HL-60 (cell line): ENCODE results near the gene CDPF1.

Experiments used
- DNase-seq, 2 experiments: peaks; one replicate each; pipeline ENCODE4 v3.0.0-alpha.2; 2010 to 2020; ENCODE audit warnings: low read depth in 1 of 2, low spot score in 1 of 2
- H3K27ac ChIP-seq: fragments of 250-450 bp; sonication (Bioruptor Pico); replicated peaks from 2 replicates; pipeline ENCODE4 v1.5.1; 2020; ENCODE audit warnings: mild to moderate bottlenecking, moderate library complexity
- H3K27me3 ChIP-seq: fragments of 250-450 bp; sonication (Bioruptor Pico); 2 replicates; pipeline ENCODE4 v1.5.1; 2021; ENCODE audit warnings: mild to moderate bottlenecking, moderate library complexity; ENCODE audit not compliant: insufficient read depth, poor library complexity, severe bottlenecking
- H3K4me3 ChIP-seq: replicated peaks from 2 replicates; pipeline ENCODE4 v1.5.1; 2011; ENCODE audit warnings: mild to moderate bottlenecking, control low read depth, low read length; ENCODE audit not compliant: insufficient read depth
- GABPA ChIP-seq: IDR thresholded peaks from 2 replicates; pipeline ENCODE4 v1.6.1; 2012; ENCODE audit warnings: low read depth
- POLR2AphosphoS5 ChIP-seq: IDR thresholded peaks from 2 replicates; pipeline ENCODE4 v1.6.1; 2012; ENCODE audit warnings: low read depth
- SPI1 ChIP-seq: IDR thresholded peaks from 2 replicates; pipeline ENCODE4 v1.6.1; 2012; ENCODE audit warnings: low read depth, mild to moderate bottlenecking, borderline replicate concordance
- TF ChIP-seq, protein P1 (sequence below): IDR thresholded peaks from 2 replicates; pipeline ENCODE4 v1.6.1; 2012; ENCODE audit warnings: low read depth; ENCODE audit not compliant: insufficient replicate concordance
- TF ChIP-seq, protein P2 (sequence below): IDR thresholded peaks from one replicate; pipeline ENCODE4 v1.5.1; 2011; ENCODE audit warnings: low read length, control low read depth, inconsistent platforms; ENCODE audit not compliant: insufficient read depth

The CDPF1 gene

GRCh38 chr22:46275455-46276122, 25.5 kb upstream of the CDPF1 start:
- H3K27ac ChIP-seq = no peak overlapping the region
- H3K27me3 ChIP-seq = no peaks in the 10 kb centered on the region
- no peak for DNase-seq
- TF ChIP-seq, protein P1, sequence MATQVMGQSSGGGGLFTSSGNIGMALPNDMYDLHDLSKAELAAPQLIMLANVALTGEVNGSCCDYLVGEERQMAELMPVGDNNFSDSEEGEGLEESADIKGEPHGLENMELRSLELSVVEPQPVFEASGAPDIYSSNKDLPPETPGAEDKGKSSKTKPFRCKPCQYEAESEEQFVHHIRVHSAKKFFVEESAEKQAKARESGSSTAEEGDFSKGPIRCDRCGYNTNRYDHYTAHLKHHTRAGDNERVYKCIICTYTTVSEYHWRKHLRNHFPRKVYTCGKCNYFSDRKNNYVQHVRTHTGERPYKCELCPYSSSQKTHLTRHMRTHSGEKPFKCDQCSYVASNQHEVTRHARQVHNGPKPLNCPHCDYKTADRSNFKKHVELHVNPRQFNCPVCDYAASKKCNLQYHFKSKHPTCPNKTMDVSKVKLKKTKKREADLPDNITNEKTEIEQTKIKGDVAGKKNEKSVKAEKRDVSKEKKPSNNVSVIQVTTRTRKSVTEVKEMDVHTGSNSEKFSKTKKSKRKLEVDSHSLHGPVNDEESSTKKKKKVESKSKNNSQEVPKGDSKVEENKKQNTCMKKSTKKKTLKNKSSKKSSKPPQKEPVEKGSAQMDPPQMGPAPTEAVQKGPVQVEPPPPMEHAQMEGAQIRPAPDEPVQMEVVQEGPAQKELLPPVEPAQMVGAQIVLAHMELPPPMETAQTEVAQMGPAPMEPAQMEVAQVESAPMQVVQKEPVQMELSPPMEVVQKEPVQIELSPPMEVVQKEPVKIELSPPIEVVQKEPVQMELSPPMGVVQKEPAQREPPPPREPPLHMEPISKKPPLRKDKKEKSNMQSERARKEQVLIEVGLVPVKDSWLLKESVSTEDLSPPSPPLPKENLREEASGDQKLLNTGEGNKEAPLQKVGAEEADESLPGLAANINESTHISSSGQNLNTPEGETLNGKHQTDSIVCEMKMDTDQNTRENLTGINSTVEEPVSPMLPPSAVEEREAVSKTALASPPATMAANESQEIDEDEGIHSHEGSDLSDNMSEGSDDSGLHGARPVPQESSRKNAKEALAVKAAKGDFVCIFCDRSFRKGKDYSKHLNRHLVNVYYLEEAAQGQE = no peak
- no peak for TF ChIP-seq POLR2AphosphoS5
- no peak for TF ChIP-seq GABPA
- no peak for TF ChIP-seq SPI1
- TF ChIP-seq, protein P2, sequence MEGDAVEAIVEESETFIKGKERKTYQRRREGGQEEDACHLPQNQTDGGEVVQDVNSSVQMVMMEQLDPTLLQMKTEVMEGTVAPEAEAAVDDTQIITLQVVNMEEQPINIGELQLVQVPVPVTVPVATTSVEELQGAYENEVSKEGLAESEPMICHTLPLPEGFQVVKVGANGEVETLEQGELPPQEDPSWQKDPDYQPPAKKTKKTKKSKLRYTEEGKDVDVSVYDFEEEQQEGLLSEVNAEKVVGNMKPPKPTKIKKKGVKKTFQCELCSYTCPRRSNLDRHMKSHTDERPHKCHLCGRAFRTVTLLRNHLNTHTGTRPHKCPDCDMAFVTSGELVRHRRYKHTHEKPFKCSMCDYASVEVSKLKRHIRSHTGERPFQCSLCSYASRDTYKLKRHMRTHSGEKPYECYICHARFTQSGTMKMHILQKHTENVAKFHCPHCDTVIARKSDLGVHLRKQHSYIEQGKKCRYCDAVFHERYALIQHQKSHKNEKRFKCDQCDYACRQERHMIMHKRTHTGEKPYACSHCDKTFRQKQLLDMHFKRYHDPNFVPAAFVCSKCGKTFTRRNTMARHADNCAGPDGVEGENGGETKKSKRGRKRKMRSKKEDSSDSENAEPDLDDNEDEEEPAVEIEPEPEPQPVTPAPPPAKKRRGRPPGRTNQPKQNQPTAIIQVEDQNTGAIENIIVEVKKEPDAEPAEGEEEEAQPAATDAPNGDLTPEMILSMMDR = no peak
- no peak overlapping the region for H3K4me3 ChIP-seq

- H3K27ac ChIP-seq = no peak overlapping the region
- no peak for DNase-seq
- no peak for TF ChIP-seq GABPA
- TF ChIP-seq, protein P1 = no peak
- TF ChIP-seq SPI1 = no peak
- TF ChIP-seq, protein P2 = no peak
- TF ChIP-seq POLR2AphosphoS5 = no peak
- no peaks in the 10 kb centered on the region for H3K27me3 ChIP-seq
- H3K4me3 ChIP-seq = no peak overlapping the region
These were observed 24.3 kb upstream of the CDPF1 start for GRCh38 chr22:46274381-46274780.

- Histone ChIP-seq H3K27me3 (no peaks in the 10 kb centered on the region), H3K4me3 (no peak overlapping the region), H3K27ac (no peak overlapping the region)
- DNase-seq = no peak
- TF ChIP-seq, protein P1 = no peak
- TF ChIP-seq POLR2AphosphoS5 = no peak
- TF ChIP-seq SPI1 = no peak
- no peak for TF ChIP-seq GABPA
- TF ChIP-seq, protein P2 = no peak
These were observed 23.5 kb upstream of the CDPF1 start for GRCh38 chr22:46273432-46274148.
